B cell (primary cell): Measurements from ENCODE around the gene ESRRA.

Experiments used
- EZH2 ChIP-seq: IDR thresholded peaks from 2 replicates; pipeline ENCODE4 v1.6.1; 2012; ENCODE audit warnings: borderline replicate concordance, low read depth, mild to moderate bottlenecking, moderate library complexity, low read length; ENCODE audit not compliant: insufficient read depth, poor library complexity, severe bottlenecking
- TF ChIP-seq, protein P1 (sequence below): fragments of 200-600 bp; IDR thresholded peaks from one replicate; pipeline ENCODE4 v1.8.0; 2022; ENCODE audit warnings: antibody characterized with exemption, mild to moderate bottlenecking

DNA sequence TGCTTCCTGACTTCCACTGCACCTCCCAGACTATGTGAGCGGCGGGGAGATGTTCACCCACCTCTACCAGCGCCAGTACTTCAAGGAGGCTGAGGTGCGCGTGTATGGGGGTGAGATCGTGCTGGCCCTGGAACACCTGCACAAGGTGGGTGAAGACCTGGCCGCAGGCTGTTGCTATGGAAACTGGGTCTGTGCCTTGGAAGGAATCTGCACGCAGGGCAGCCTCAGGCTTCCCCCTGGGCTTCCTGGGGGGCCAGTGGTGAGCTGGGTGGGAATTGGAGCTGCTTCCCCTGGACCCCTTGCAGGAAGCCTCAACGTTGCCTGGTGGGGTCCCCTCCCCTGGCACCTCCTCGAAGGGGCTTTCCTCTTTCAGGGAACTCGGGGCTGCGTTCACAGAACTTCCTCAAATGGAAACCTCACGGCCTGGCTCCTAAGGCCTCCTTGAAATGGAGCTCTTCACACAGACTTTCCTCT is 55.2 kb downstream of the ESRRA start:
- no peak for TF ChIP-seq EZH2
- TF ChIP-seq, protein P1, sequence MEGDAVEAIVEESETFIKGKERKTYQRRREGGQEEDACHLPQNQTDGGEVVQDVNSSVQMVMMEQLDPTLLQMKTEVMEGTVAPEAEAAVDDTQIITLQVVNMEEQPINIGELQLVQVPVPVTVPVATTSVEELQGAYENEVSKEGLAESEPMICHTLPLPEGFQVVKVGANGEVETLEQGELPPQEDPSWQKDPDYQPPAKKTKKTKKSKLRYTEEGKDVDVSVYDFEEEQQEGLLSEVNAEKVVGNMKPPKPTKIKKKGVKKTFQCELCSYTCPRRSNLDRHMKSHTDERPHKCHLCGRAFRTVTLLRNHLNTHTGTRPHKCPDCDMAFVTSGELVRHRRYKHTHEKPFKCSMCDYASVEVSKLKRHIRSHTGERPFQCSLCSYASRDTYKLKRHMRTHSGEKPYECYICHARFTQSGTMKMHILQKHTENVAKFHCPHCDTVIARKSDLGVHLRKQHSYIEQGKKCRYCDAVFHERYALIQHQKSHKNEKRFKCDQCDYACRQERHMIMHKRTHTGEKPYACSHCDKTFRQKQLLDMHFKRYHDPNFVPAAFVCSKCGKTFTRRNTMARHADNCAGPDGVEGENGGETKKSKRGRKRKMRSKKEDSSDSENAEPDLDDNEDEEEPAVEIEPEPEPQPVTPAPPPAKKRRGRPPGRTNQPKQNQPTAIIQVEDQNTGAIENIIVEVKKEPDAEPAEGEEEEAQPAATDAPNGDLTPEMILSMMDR, result no peak
